ENCODE data around the gene TBL2. TPM values are rescaled to one million over a fixed set of nuclear protein-coding genes. Genes with fewer than 3 reads are reported as not detected.

TBL2 gene
- total RNA-seq, 1 donor from 2014 or later: 42.1 TPM

DNA sequence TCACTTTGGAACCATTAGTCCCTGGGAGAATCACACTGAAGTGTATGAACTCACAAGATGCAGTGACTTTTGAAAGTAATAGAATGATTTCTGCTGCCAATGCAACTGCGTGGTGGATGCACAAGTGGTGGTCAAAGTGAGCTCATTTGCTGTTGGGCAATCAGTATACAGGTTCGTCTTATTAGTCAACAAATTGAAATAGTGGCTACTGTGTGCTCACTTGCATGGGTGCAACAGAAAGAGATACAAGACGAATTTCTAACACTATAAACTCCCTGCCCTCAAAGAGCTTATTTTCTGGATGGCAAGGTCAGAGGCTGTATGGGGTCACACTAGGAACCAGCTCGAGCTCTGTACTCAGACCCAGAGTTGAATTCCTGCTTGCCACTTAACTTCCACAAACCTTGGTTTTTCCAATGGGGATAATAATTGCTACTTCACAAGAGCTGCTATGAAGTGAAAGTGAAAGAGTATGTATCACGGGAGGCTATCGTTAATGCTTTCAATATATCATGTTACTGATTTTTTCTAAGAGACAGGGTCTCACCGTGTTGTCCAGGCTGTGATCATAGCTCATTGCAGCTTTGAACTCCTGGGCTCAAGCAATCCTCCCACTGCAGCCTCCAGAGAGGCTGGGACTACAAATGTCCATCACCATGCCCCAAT, 12.6 kb downstream of the TBL2 start:
- no peak overlapping the region for H3K27ac Mint-ChIP-seq
- no peak overlapping the region for H3K4me3 Mint-ChIP-seq (ENCODE audit: low read depth)
- H3K27me3 Mint-ChIP-seq: no peaks in the 10 kb centered on the region
- H3K9me3 Mint-ChIP-seq (ENCODE audit: low read depth): no peaks in the 10 kb centered on the region
- DNase-seq (ENCODE audit: low spot score, unreplicated experiment): no peak
- H3K36me3 Mint-ChIP-seq (ENCODE audit: insufficient read depth): peaks cover 9% of the 10 kb centered on the region
- peaks cover 3% of the 10 kb centered on the region for H3K4me1 Mint-ChIP-seq (ENCODE audit: low read depth)
- TF ChIP-seq, protein P1, sequence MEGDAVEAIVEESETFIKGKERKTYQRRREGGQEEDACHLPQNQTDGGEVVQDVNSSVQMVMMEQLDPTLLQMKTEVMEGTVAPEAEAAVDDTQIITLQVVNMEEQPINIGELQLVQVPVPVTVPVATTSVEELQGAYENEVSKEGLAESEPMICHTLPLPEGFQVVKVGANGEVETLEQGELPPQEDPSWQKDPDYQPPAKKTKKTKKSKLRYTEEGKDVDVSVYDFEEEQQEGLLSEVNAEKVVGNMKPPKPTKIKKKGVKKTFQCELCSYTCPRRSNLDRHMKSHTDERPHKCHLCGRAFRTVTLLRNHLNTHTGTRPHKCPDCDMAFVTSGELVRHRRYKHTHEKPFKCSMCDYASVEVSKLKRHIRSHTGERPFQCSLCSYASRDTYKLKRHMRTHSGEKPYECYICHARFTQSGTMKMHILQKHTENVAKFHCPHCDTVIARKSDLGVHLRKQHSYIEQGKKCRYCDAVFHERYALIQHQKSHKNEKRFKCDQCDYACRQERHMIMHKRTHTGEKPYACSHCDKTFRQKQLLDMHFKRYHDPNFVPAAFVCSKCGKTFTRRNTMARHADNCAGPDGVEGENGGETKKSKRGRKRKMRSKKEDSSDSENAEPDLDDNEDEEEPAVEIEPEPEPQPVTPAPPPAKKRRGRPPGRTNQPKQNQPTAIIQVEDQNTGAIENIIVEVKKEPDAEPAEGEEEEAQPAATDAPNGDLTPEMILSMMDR (IDR thresholded peaks at IDR 0.05; ENCODE audit: unreplicated experiment): no peak

DNA sequence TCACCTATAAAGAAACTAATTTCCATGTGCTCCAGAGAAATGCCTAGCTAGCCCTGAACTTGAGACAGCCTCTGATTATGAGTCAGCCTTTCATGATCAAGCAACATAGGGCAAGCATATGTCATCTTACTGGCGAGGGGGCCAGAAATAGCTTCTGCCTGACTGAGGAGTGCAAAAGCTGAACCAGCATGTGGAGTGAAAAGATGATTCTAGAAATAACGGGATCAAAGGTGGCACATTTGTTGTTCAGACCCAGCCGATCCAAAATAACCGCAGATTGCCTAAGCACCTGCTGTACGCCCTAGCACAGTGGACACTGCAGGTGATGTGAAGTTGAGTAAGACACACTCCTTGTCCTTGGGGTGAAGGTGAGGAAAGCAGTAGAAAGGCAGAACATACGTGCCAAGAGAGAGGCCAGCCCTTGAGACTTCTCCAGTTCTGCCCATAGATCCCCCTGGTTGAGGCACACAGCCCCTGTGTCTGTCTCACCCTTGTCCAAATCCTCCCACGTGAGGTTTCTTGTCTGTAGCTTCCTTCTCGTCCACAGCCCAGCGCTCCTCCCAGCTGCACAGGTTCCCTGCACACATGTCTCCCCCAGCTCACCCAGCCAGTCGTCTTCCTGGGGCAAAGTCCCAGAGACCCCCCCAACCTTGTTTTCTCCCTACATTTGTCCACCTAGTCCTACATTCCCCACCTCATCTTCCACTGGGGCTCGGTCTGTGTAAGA, 18.1 kb downstream of the TBL2 start:
- TF ChIP-seq, protein P1 (IDR thresholded peaks at IDR 0.05; ENCODE audit: unreplicated experiment): no peak
- Mint-ChIP-seq H3K9me3 (ENCODE audit: low read depth) (no peaks in the 10 kb centered on the region), H3K27me3 (peaks cover 8% of the 10 kb centered on the region), H3K4me1 (ENCODE audit: low read depth) (peaks cover 14% of the 10 kb centered on the region), H3K4me3 (ENCODE audit: low read depth) (no peak overlapping the region), H3K27ac (peak overlapping the region; percentile 84), H3K36me3 (ENCODE audit: insufficient read depth) (no peaks in the 10 kb centered on the region)
- DNase-seq (ENCODE audit: low spot score, unreplicated experiment): no peak

DNA sequence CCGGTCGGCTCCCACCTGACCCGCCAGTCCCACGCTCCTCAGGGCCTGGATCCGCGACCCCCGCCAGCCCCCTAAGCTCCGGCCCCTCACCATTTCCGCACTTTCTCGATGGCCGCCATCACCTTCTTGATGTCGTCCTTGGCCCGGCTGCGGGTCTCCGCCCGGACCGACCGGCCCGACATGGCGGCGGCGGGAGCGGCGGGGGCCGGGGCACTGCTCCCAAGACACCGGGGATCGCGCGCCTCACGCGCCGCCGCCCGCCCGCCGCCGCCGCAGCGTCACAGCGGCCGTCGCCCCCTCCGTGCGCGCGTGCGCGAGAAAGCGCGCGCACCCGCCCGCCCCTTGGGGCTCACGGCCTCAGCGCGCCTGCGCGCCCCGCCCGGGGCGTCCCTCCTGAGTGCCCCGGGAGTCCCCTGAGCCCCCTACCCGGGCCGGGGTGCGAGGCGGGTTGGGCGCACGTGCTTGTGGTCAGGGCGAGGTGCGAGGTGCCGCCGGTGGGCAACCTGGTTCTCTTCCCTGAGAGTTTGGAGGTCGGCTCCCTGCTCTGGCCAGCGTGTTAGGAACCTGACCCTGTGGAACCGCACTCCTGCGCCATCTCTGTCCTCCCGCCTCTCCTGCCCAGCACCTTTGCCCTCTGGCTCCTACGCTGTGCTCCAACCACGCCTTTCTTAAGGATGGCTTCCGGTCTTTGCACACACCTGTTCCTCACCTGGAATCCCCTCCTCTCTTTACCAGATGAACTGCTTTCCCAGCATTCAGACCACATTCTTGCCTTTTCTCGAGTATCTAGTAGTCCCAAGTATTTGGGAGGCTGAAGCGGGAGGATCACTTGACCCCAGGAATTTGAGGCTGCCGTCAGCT, 20.8 kb downstream of the TBL2 start, which contains the start of gene BCL7B:
TSS of gene BCL7B (minus strand) at position 294 of the 861 bp plus-strand sequence. CDS start at position 182, 112 bp downstream.
- H3K36me3 Mint-ChIP-seq (ENCODE audit: insufficient read depth): peaks cover 3% of the 10 kb centered on the region
- DNase-seq (ENCODE audit: low spot score, unreplicated experiment): peak; percentile 62
- H3K27me3 Mint-ChIP-seq: peaks cover 8% of the 10 kb centered on the region

DNA sequence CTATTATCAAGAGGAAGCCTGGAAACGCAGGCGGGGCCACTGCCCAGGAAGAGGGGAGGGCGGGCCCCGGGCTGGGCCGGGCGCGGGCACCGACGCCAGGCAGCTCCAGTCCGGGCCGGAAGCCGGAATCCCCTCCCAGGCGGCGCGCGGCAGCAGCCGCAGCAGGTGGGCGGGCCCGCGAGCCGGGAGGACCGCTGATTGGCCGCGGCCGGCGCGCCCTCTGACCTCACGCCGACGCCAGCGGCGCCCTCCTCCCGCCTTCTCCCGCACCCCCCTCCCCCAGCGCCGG, 21.3 kb downstream of the TBL2 start:
- H3K36me3 Mint-ChIP-seq (ENCODE audit: insufficient read depth): peaks cover 5% of the 10 kb centered on the region
- H3K4me1 Mint-ChIP-seq (ENCODE audit: low read depth): peaks cover 18% of the 10 kb centered on the region
- peaks cover 8% of the 10 kb centered on the region for H3K27me3 Mint-ChIP-seq
- peak overlapping the region; percentile 97 for H3K27ac Mint-ChIP-seq
- peak overlapping the region; percentile 87 for H3K4me3 Mint-ChIP-seq (ENCODE audit: low read depth)
- H3K9me3 Mint-ChIP-seq (ENCODE audit: low read depth): no peaks in the 10 kb centered on the region
- TF ChIP-seq, protein P1 (IDR thresholded peaks at IDR 0.05; ENCODE audit: unreplicated experiment): no peak
- DNase-seq (ENCODE audit: low spot score, unreplicated experiment): peak; percentile 90

More for the DNA sequence above, 20.8 kb downstream of the TBL2 start, which contains the start of gene BCL7B:
- no peaks in the 10 kb centered on the region for H3K9me3 Mint-ChIP-seq (ENCODE audit: low read depth)
- H3K4me1 Mint-ChIP-seq (ENCODE audit: low read depth): peaks cover 18% of the 10 kb centered on the region
- TF ChIP-seq, protein P1 (IDR thresholded peaks at IDR 0.05; ENCODE audit: unreplicated experiment): no peak
- H3K4me3 Mint-ChIP-seq (ENCODE audit: low read depth): peak within 1 kb of the TSS; percentile 87
- peak within 1 kb of the TSS; percentile 97 for H3K27ac Mint-ChIP-seq

Measured in progenitor cell of endocrine pancreas (in vitro differentiated cells).